SK-N-MC (cell line): ENCODE results near the gene CALN1.

Source experiments
- FOXP2 ChIP-seq: optimal IDR thresholded peaks from 2 replicates; pipeline ENCODE3; 2011; ENCODE audit warnings: mild to moderate bottlenecking, moderate library complexity; ENCODE audit not compliant: insufficient read depth; ENCODE audit errors: extremely low read length, control extremely low read depth
- POLR2AphosphoS5 ChIP-seq: IDR thresholded peaks from 2 replicates; pipeline ENCODE4 v1.6.1; 2012; ENCODE audit warnings: mild to moderate bottlenecking, low read depth, low read length, borderline replicate concordance

GRCh38 chr7:72391821-72392377 lies 20.2 kb downstream of the CALN1 start:
- no peak for TF ChIP-seq FOXP2
- no peak for TF ChIP-seq POLR2AphosphoS5
